ENCODE results near the gene SMIM11. TPM values are rescaled to one million over a fixed set of nuclear protein-coding genes. Genes with fewer than 3 reads are reported as not detected.
"Not testable (repeated sequence)": the region's sequence is repeated elsewhere in the genome, so short reads cannot be mapped to it uniquely, and the experiment has no call there.

The SMIM11 gene
- 20.5 TPM for total RNA-seq

GRCh38 chr21:34374940-34375618 is at the start of gene SMIM11:
SMIM11 (plus strand) TSS chr21:34375507; CDS start chr21:34379505, 3,998 bp downstream.
- not testable (repeated sequence) for DNase-seq (ENCODE audit: low spot score)

- no peak for DNase-seq (ENCODE audit: low spot score)
These were observed 45.3 kb upstream of the SMIM11 start for GRCh38 chr21:34330055-34330454.

GRCh38 chr21:34331726-34332125 is 43.6 kb upstream of the SMIM11 start:
- DNase-seq (ENCODE audit: low spot score): no peak

GRCh38 chr21:34332347-34332746 is 43.0 kb upstream of the SMIM11 start:
- DNase-seq (ENCODE audit: low spot score): no peak

GRCh38 chr21:34333121-34333739 is 42.1 kb upstream of the SMIM11 start:
- DNase-seq (ENCODE audit: low spot score): no peak

GRCh38 chr21:34335316-34335715 is 40.0 kb upstream of the SMIM11 start:
- DNase-seq (ENCODE audit: low spot score): peak; percentile 14

GRCh38 chr21:34336245-34336644 is 39.1 kb upstream of the SMIM11 start:
- no peak for DNase-seq (ENCODE audit: low spot score)

GRCh38 chr21:34336756-34337391 is 38.4 kb upstream of the SMIM11 start:
- no peak for DNase-seq (ENCODE audit: low spot score)

GRCh38 chr21:34337741-34338140 is 37.6 kb upstream of the SMIM11 start:
- DNase-seq (ENCODE audit: low spot score): no peak

- no peak for DNase-seq (ENCODE audit: low spot score)
These were observed 37.1 kb upstream of the SMIM11 start for GRCh38 chr21:34338226-34338625.

- no peak for DNase-seq (ENCODE audit: low spot score)
These were observed 35.2 kb upstream of the SMIM11 start for GRCh38 chr21:34340061-34340460.

GRCh38 chr21:34342476-34342875 is 32.8 kb upstream of the SMIM11 start:
- DNase-seq (ENCODE audit: low spot score): no peak

- DNase-seq (ENCODE audit: low spot score): no peak
These were observed 32.0 kb upstream of the SMIM11 start for GRCh38 chr21:34343347-34343746.

- DNase-seq (ENCODE audit: low spot score): no peak
These were observed 31.4 kb upstream of the SMIM11 start for GRCh38 chr21:34343838-34344381.

- DNase-seq (ENCODE audit: low spot score): no peak
These were observed 30.7 kb upstream of the SMIM11 start for GRCh38 chr21:34344584-34344983.

GRCh38 chr21:34345091-34345871 is 30.0 kb upstream of the SMIM11 start:
- no peak for DNase-seq (ENCODE audit: low spot score)

- DNase-seq (ENCODE audit: low spot score): peak; percentile 41
These were observed 29.4 kb upstream of the SMIM11 start for GRCh38 chr21:34345892-34346291.

- DNase-seq (ENCODE audit: low spot score): no peak
These were observed 26.3 kb upstream of the SMIM11 start for GRCh38 chr21:34348890-34349519.

GRCh38 chr21:34351786-34352241 is 23.5 kb upstream of the SMIM11 start:
- DNase-seq (ENCODE audit: low spot score): peak; percentile 71

- no peak for DNase-seq (ENCODE audit: low spot score)
These were observed 22.8 kb upstream of the SMIM11 start for GRCh38 chr21:34352556-34352955.

- DNase-seq (ENCODE audit: low spot score): no peak
These were observed 22.1 kb upstream of the SMIM11 start for GRCh38 chr21:34353182-34353581.

Data from mucosa of gallbladder (tissue), 1 donor.